H7 (cell line): ENCODE measurements around the gene RPS16. TPM values are rescaled to one million over a fixed set of nuclear protein-coding genes. Genes with fewer than 3 reads are reported as not detected.
A peak's percentile ranks its signal among the peaks of the same experiment; 100 is the strongest.

Experiments
- DNase-seq: peaks from one replicate; pipeline ENCODE4 v3.0.0; 2012
- H3K27me3 ChIP-seq: 2 replicates; pipeline ENCODE4 v1.6.0; 2011; ENCODE audit warnings: mild to moderate bottlenecking, low read length; ENCODE audit not compliant: control insufficient read depth, insufficient read depth
- H3K36me3 ChIP-seq: replicated peaks from 2 replicates; pipeline ENCODE4 v1.5.1; 2011; ENCODE audit warnings: low read length; ENCODE audit not compliant: control insufficient read depth, insufficient read depth
- H3K4me3 ChIP-seq: 2 replicates; pipeline ENCODE4 v1.5.1; 2011; ENCODE audit warnings: low read depth, mild to moderate bottlenecking, control low read depth, low read length, moderate library complexity; ENCODE audit not compliant: insufficient read depth
- total RNA-seq: library from RNA; depleted of rRNA; stranded (reverse); fragments of >200 nt; shearing (Covaris generic); gene quantifications from 2 replicates; pipeline ENCODE4 v1.2.3, GENCODE V29; 2014

Gene RPS16
- total RNA-seq, 1 experiment from 2014 or later = 55.8 TPM

DNA sequence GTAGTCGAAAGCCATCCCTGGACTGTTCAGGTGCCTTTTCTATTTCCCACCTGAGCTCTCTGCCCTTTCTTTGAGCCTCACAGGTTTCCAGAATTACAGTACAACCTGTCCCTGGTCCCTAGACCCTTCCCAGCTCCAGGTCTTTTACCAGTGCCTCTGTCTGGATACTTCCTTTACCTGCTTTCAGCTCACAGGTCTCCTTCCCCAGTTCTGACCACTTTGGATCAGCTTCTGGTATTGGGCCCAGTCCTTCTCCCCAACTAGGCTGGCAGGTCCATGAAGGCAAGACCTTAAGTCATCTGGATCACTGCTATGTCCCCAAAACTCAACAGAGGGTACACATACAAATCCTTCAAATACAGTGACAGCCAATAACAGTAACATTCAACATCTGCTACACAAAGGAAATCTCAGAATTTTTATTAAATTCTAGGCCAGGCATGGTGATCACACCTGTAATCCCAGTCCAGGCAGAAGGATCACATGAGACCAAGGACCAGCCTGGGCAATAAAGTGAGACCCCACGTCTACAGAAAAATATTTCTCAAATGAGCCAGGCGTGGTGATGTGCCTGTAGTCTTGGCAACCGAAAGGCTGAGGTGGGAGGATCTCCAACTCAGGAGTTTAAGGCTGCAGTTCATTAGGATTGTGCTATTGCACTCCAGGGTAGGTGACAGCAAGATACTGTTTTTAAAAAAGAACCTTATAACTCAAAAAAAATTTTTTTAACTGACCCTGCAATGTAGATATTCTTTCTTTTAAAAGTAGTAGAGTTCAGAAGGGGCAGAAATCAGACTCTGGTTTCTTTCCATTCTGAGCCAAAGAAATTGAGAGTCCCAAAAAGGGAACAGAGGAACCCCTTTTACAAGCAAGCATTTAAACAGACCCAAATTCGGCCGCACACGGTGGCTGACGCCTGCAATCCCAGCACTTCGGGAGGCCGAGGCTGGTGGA lies 1.3 kb downstream of the RPS16 start:
- DNase-seq = no peak
- H3K27me3 ChIP-seq = no peaks in the 10 kb centered on the region
- H3K4me3 ChIP-seq = peak overlapping the region; percentile 95
- H3K36me3 ChIP-seq = peaks cover 24% of the 10 kb centered on the region

GRCh38 chr19:39433480-39434079 lies 2.2 kb downstream of the RPS16 start:
- no peaks in the 10 kb centered on the region for H3K27me3 ChIP-seq
- H3K36me3 ChIP-seq = peaks cover 24% of the 10 kb centered on the region
- no peak for DNase-seq
- no peak overlapping the region for H3K4me3 ChIP-seq

DNA sequence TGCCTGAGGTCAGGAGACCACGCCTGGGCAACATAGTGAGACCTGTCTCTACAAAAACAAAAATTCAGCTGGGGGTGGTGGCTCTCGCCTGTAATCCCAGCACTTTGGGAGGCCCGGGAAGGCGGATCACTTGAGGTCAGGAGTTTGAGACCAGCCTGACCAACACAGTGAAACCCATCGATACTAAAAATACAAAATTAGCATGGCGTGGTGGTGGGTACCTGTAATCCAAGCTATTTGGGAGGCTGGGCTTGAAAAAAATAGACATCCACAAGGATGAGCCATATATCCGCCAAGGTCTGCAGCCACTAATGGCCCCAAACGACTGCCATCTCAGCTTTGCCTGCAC lies 3.1 kb downstream of the RPS16 start:
- no peak overlapping the region for H3K4me3 ChIP-seq
- DNase-seq = no peak
- no peaks in the 10 kb centered on the region for H3K27me3 ChIP-seq
- H3K36me3 ChIP-seq = peaks cover 24% of the 10 kb centered on the region

DNA sequence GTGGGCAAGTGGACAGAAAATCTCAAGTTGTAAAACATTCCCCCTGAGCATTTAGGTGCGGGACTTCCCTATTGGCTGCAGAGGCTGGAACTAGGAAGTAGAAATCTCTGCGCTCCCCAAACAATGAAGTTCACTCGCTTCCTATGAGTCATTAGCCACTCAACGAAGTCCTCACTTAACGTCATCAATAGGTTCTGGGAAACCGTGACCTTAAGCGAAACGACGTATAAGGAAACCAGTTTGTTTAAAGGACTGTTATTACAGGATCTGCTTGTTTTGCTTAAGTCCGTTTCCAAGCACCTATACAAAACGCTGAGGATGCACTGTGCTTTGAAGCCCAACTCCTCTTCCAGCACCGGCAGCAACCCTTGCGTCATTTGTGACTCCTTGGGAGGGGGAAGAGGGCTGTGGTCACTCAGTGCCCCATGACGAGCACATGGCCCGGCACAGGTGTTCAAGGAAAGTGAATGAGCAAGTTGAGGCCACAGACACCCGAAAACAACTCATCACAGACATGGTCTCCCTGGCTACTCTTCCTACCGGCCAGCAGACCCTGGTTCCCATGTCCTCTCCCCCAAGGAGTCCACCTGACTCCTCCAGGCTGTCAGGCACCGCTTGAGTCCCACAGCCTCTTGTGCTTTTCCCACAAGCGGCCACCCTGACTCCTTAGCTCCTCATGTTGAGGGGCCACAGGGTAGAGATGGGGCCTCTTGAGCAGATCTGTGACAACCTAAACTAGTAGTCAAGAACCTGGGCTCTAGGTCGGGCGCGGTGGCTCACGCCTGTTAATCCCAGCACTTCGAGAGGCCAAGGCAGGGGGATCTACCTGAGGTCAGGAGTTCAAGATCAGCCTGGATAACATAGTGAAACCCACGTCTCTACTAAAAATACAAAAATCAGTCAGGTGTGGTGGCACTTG lies 4.8 kb downstream of the RPS16 start:
- no peaks in the 10 kb centered on the region for H3K27me3 ChIP-seq
- H3K4me3 ChIP-seq = no peak overlapping the region
- peaks cover 24% of the 10 kb centered on the region for H3K36me3 ChIP-seq
- DNase-seq = peak; percentile 49

GRCh38 chr19:39428283-39429112 lies 7.3 kb downstream of the RPS16 start:
- DNase-seq = peak; percentile 91
- Histone ChIP-seq H3K27me3 (no peaks in the 10 kb centered on the region), H3K4me3 (no peak overlapping the region), H3K36me3 (peaks cover 19% of the 10 kb centered on the region)

- H3K27me3 ChIP-seq = no peaks in the 10 kb centered on the region
- no peak for DNase-seq
- no peak overlapping the region for H3K4me3 ChIP-seq
- peaks cover 15% of the 10 kb centered on the region for H3K36me3 ChIP-seq
Measured at GRCh38 chr19:39427707-39428106, 8.0 kb downstream of the RPS16 start.

DNA sequence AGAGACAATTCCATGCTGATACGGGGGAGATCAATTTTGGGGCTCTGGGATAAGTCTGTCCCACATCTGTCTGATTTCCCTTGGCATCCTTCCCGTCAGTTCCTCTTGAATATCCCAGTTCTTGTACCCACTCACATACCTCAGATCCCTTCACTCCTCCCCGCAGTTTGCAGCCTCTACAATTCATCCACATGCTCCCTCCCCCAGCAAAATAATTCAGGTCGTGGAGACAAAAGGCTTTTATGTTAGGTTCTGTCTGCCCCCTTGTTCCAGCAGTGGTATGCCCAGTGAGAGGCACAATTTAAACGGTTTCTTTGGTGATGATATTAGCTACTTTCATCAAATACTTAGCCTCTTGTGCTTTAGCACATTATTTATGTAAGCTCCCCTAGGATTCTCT lies 9.6 kb downstream of the RPS16 start:
- Histone ChIP-seq H3K27me3 (no peaks in the 10 kb centered on the region), H3K36me3 (peaks cover 19% of the 10 kb centered on the region), H3K4me3 (no peak overlapping the region)
- peak; percentile 40 for DNase-seq

- Histone ChIP-seq H3K36me3 (peaks cover 21% of the 10 kb centered on the region), H3K27me3 (no peaks in the 10 kb centered on the region), H3K4me3 (no peak overlapping the region)
- peak; percentile 28 for DNase-seq
Measured at GRCh38 chr19:39425744-39426143, 10.0 kb downstream of the RPS16 start.

DNA sequence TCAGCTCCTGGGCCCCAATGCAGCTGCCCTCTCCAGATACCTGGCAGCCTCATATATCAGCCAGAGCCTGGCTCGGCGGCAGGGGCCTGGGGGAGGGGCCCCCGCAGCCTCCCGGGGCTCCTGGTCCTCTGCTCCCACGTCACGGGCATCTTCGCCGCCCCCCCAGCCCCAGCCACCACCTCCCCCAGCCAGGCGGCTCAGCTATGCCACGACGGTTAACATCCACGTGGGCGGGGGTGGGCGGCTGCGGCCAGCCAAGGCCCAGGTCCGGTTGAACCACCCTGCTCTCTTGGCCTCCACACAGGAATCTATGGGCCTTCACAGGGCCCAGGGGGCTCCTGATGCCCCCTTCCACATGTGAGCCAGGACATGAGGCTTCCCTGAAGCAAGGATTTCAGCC lies 10.8 kb downstream of the RPS16 start:
- Histone ChIP-seq H3K27me3 (no peaks in the 10 kb centered on the region), H3K36me3 (peaks cover 22% of the 10 kb centered on the region), H3K4me3 (no peak overlapping the region)
- peak; percentile 59 for DNase-seq

- Histone ChIP-seq H3K36me3 (peaks cover 30% of the 10 kb centered on the region), H3K27me3 (no peaks in the 10 kb centered on the region), H3K4me3 (no peak overlapping the region)
- DNase-seq = peak; percentile 39
Measured at GRCh38 chr19:39423258-39424086, 12.3 kb downstream of the RPS16 start.

DNA sequence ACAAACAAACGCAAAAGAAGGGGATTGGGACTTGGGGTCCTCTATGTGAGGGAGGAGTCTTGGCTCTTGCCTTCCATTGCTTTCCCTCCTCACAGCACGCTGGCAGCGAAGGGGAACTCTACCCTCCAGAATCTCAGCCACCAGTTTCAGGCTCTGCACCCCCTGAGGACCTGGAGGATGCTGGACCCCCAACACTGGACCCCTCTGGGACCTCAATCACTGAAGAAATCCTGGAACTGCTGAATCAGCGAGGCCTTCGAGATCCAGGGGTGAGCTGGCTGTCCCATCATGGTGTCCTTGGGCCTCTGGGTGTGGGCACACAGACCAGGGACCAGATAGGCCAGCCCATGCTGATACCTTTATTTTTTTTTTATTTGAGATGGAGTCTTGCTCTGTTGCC lies 13.7 kb downstream of the RPS16 start:
- Histone ChIP-seq H3K4me3 (no peak overlapping the region), H3K27me3 (no peaks in the 10 kb centered on the region), H3K36me3 (peaks cover 31% of the 10 kb centered on the region)
- DNase-seq = peak; percentile 27

GRCh38 chr19:39420769-39421168 lies 15.0 kb downstream of the RPS16 start:
- Histone ChIP-seq H3K36me3 (peaks cover 40% of the 10 kb centered on the region), H3K4me3 (no peak overlapping the region), H3K27me3 (no peaks in the 10 kb centered on the region)
- DNase-seq = peak; percentile 33

DNA sequence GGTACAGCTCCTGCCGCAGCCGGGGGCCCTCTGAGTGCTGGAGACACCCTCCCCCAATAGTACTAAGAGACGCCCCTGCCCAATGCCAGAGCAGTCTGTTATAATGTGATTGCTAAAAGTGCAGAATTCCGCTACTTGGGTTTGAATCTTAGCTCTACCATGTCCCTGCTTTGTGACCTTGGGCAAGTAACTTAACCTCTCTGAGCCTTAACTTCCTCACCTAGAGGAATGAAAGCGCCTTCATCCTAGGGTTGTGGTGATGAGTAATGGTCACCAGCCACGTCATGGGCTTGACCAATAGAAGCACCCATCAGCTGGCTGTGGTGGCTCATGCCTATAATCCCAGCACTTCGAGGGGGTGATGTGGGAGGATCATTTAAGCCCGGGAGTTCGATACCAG lies 16.7 kb downstream of the RPS16 start:
- no peak for DNase-seq
- H3K4me3 ChIP-seq = no peak overlapping the region
- H3K36me3 ChIP-seq = peaks cover 35% of the 10 kb centered on the region
- no peaks in the 10 kb centered on the region for H3K27me3 ChIP-seq
